ENCODE data around the gene CGA. TPM values are rescaled to one million over a fixed set of nuclear protein-coding genes. Genes with fewer than 3 reads are reported as not detected.

The CGA gene
- polyA plus RNA-seq, 1 of the 3 experiments (the other 2 are of a cell fraction): 0.10 TPM

- H3K27me3 ChIP-seq (ENCODE audit: insufficient read depth): no peaks in the 10 kb centered on the region
- TF ChIP-seq IRF3 (IDR thresholded peaks at IDR 0.05; ENCODE audit: low read depth, low read length) (no peak), TCF12 (IDR thresholded peaks at IDR 0.05) (no peak), RAD21 (IDR thresholded peaks at IDR 0.05; ENCODE audit: low read length) (no peak), ELF1 (IDR thresholded peaks at IDR 0.05) (no peak)
- no peaks in the 10 kb centered on the region for H3K4me1 ChIP-seq (ENCODE audit: control insufficient read depth in 1 of 2, insufficient read depth in 2 of 2, low read depth in 1 of 2, low read length in 1 of 2)
- 41% methylated on average over 3 of the region's 3 CpGs for WGBS (ENCODE audit: low lambda C conversion rate)
- H3F3A ChIP-seq (replicated peaks; ENCODE audit: insufficient read depth): no peaks in the 10 kb centered on the region
- H3K9ac ChIP-seq: no peak overlapping the region
- H4K20me1 ChIP-seq (ENCODE audit: insufficient read depth): no peaks in the 10 kb centered on the region
- H3K4me3 ChIP-seq (ENCODE audit: low read depth in 2 of 2, low read length in 1 of 2): no peak overlapping the region
- no peak overlapping the region for H3K27ac ChIP-seq (ENCODE audit: low read depth in 2 of 2, low read length in 1 of 2)
- ChIA-PET POLR2A (no interaction called here), CTCF (interaction anchor here (1.0 kb wide), 1 partner anchor 13 kb away, joined by 5 read pairs; no protein-coding TSS in a partner anchor)
- no peaks in the 10 kb centered on the region for H3K9me2 ChIP-seq
- H2AFZ ChIP-seq (ENCODE audit: low read depth): no peak overlapping the region
- H3K9me3 ChIP-seq: no peaks in the 10 kb centered on the region
- no peaks in the 10 kb centered on the region for H3K36me3 ChIP-seq (replicated peaks in 1 of 2; ENCODE audit: control insufficient read depth in 1 of 2, insufficient read depth in 2 of 2, low read length in 1 of 2)
- H3K4me2 ChIP-seq: no peak overlapping the region
- DNase-seq: no peak
- no peaks in the 10 kb centered on the region for H3K79me2 ChIP-seq (ENCODE audit: insufficient read depth)
Observed at GRCh38 chr6:87054143-87054833, 40.6 kb downstream of the CGA start.

GRCh38 chr6:87053312-87053711, 41.6 kb downstream of the CGA start:
- POLR2A ChIA-PET: no interaction called here
- CTCF ChIA-PET: interaction anchor here (1.0 kb wide), 2 partner anchors 12 to 13 kb away, joined by 5 to 7 read pairs; no protein-coding TSS in a partner anchor
- Histone ChIP-seq H3K9me3 (no peaks in the 10 kb centered on the region), H3K4me3 (ENCODE audit: low read depth in 2 of 2, low read length in 1 of 2) (no peak overlapping the region), H2AFZ (ENCODE audit: low read depth) (no peak overlapping the region), H4K20me1 (ENCODE audit: insufficient read depth) (no peaks in the 10 kb centered on the region), H3K27ac (ENCODE audit: low read depth in 2 of 2, low read length in 1 of 2) (no peak overlapping the region), H3K79me2 (ENCODE audit: insufficient read depth) (no peaks in the 10 kb centered on the region), H3F3A (replicated peaks; ENCODE audit: insufficient read depth) (no peaks in the 10 kb centered on the region), H3K9ac (no peak overlapping the region), H3K4me1 (ENCODE audit: control insufficient read depth in 1 of 2, insufficient read depth in 2 of 2, low read depth in 1 of 2, low read length in 1 of 2) (no peaks in the 10 kb centered on the region), H3K36me3 (replicated peaks in 1 of 2; ENCODE audit: control insufficient read depth in 1 of 2, insufficient read depth in 2 of 2, low read length in 1 of 2) (no peaks in the 10 kb centered on the region), H3K4me2 (no peak overlapping the region), H3K27me3 (ENCODE audit: insufficient read depth) (no peaks in the 10 kb centered on the region), H3K9me2 (no peaks in the 10 kb centered on the region)
- WGBS (ENCODE audit: low lambda C conversion rate): 54% methylated on average over 1 of the region's 1 CpG
- no peak for DNase-seq
- TF ChIP-seq FOXJ3 (CRISPR knock-in tag; IDR thresholded peaks at IDR 0.05) (no peak), EP300 (IDR thresholded peaks at IDR 0.05; ENCODE audit: borderline replicate concordance in 1 of 2, low read depth in 1 of 2, low read length in 1 of 2) (no peak), RAD21 (IDR thresholded peaks at IDR 0.05; ENCODE audit: low read length) (no peak), EZH2phosphoT487 (IDR thresholded peaks at IDR 0.05; ENCODE audit: borderline replicate concordance, low read depth) (no peak), NFIC (IDR thresholded peaks at IDR 0.05; ENCODE audit: borderline replicate concordance) (no peak), IRF3 (IDR thresholded peaks at IDR 0.05; ENCODE audit: low read depth, low read length) (no peak), JUND (IDR thresholded peaks at IDR 0.05) (no peak), RCOR1 (IDR thresholded peaks at IDR 0.05; ENCODE audit: low read length) (no peak), SIN3A (IDR thresholded peaks at IDR 0.05; ENCODE audit: borderline replicate concordance, low read depth, low read length) (no peak), USF1 (IDR thresholded peaks at IDR 0.05; ENCODE audit: borderline replicate concordance, low read depth) (no peak), GABPA (IDR thresholded peaks at IDR 0.05; ENCODE audit: low read depth) (no peak), CTCF (IDR thresholded peaks at IDR 0.05) (no peak), PBX3 (IDR thresholded peaks at IDR 0.05) (no peak), POLR2AphosphoS5 (IDR thresholded peaks at IDR 0.05; ENCODE audit: low read depth, low read length) (no peak), MAX (IDR thresholded peaks at IDR 0.05; ENCODE audit: low read depth) (no peak), TAF1 (IDR thresholded peaks at IDR 0.05; ENCODE audit: borderline replicate concordance, low read depth, low read length) (no peak), RFX5 (IDR thresholded peaks at IDR 0.05; ENCODE audit: low read length) (no peak), GATA2 (CRISPR knock-in tag; IDR thresholded peaks at IDR 0.05) (no peak), YY1 (IDR thresholded peaks at IDR 0.05; ENCODE audit: low read depth) (no peak)

Data from SK-N-SH (cell line).